HG02798 (cell line): ENCODE measurements around the gene PARD3B.

Experiments
- ATAC-seq: cut with Tn5 transposase; IDR thresholded peaks from one replicate; pipeline ENCODE4 v1.9.1; 2021; ENCODE audit warnings: mild to moderate bottlenecking; ENCODE audit not compliant: unreplicated experiment, poor library complexity

PARD3B gene

GRCh38 chr2:205500065-205500464 lies 954.8 kb downstream of the PARD3B start:
- no peak for ATAC-seq

- no peak for ATAC-seq
These were observed 955.7 kb downstream of the PARD3B start for GRCh38 chr2:205500951-205501350.

GRCh38 chr2:205501826-205502225 lies 956.6 kb downstream of the PARD3B start:
- no peak for ATAC-seq

- ATAC-seq, result no peak
These were observed 960.1 kb downstream of the PARD3B start for GRCh38 chr2:205505371-205505770.

- ATAC-seq, result no peak
These were observed 964.4 kb downstream of the PARD3B start for GRCh38 chr2:205509655-205510054.

GRCh38 chr2:205510345-205510744 lies 965.1 kb downstream of the PARD3B start:
- no peak for ATAC-seq

- no peak for ATAC-seq
These were observed 965.9 kb downstream of the PARD3B start for GRCh38 chr2:205511221-205511620.

- ATAC-seq, result no peak
These were observed 966.4 kb downstream of the PARD3B start for GRCh38 chr2:205511641-205512040.

GRCh38 chr2:205520311-205520710 lies 975.0 kb downstream of the PARD3B start:
- no peak for ATAC-seq

GRCh38 chr2:205524656-205525055 lies 979.4 kb downstream of the PARD3B start:
- no peak for ATAC-seq

- ATAC-seq, result no peak
These were observed 982.5 kb downstream of the PARD3B start for GRCh38 chr2:205527801-205528200.

GRCh38 chr2:205531072-205531471 lies 985.8 kb downstream of the PARD3B start:
- no peak for ATAC-seq

GRCh38 chr2:205531489-205532148 lies 986.3 kb downstream of the PARD3B start:
- ATAC-seq, result no peak

GRCh38 chr2:205535001-205535400 lies 989.7 kb downstream of the PARD3B start:
- no peak for ATAC-seq

GRCh38 chr2:205539603-205540002 lies 994.3 kb downstream of the PARD3B start:
- ATAC-seq, result no peak

- ATAC-seq, result no peak
These were observed 994.8 kb downstream of the PARD3B start for GRCh38 chr2:205540036-205540435.

GRCh38 chr2:205543262-205543843 lies 998.1 kb downstream of the PARD3B start:
- ATAC-seq, result no peak

GRCh38 chr2:205543937-205544702 lies 998.8 kb downstream of the PARD3B start:
- no peak for ATAC-seq

GRCh38 chr2:205545971-205546816 lies 1000.9 kb downstream of the PARD3B start:
- ATAC-seq, result no peak

GRCh38 chr2:205555566-205556230 lies 1010.4 kb downstream of the PARD3B start:
- no peak for ATAC-seq
